Neural progenitor cell (in vitro differentiated cells): ENCODE results near the gene STK32B. TPM values are rescaled to one million over a fixed set of nuclear protein-coding genes. Genes with fewer than 3 reads are reported as not detected.

Experiments
- DNase-seq: peaks from one replicate; pipeline ENCODE4 v3.0.0-alpha.2; 2016; ENCODE audit warnings: low spot score
- H2AFZ ChIP-seq: fragments of 200-600 bp; sonication (generic); replicated peaks from 2 replicates; pipeline ENCODE4 v1.6.1; 2016; ENCODE audit warnings: antibody characterized with exemption
- H3F3A ChIP-seq: fragments of 200-600 bp; sonication (generic); 2 replicates; pipeline ENCODE4 v1.6.1; 2016; ENCODE audit warnings: antibody characterized with exemption, low read depth
- H3K27ac ChIP-seq: fragments of 200-600 bp; sonication (generic); 2 replicates; pipeline ENCODE4 v1.5.1; 2016; ENCODE audit warnings: mild to moderate bottlenecking
- H3K27me3 ChIP-seq: fragments of 200-600 bp; sonication (generic); 2 replicates; pipeline ENCODE4 v1.6.1; 2016; ENCODE audit warnings: mild to moderate bottlenecking, moderate library complexity
- H3K36me3 ChIP-seq: fragments of 200-600 bp; sonication (generic); 2 replicates; pipeline ENCODE4 v1.5.1; 2016
- H3K4me1 ChIP-seq: fragments of 200-600 bp; sonication (generic); 2 replicates; pipeline ENCODE4 v1.6.1; 2016; ENCODE audit warnings: mixed run types
- H3K4me2 ChIP-seq: fragments of 200-600 bp; sonication (generic); 2 replicates; pipeline ENCODE4 v1.6.1; 2016
- H3K4me3 ChIP-seq: fragments of 200-600 bp; sonication (generic); 2 replicates; pipeline ENCODE4 v1.5.1; 2016
- H3K79me2 ChIP-seq: fragments of 200-600 bp; sonication (generic); 2 replicates; pipeline ENCODE4 v1.6.1; 2016; ENCODE audit warnings: low read depth
- H3K9ac ChIP-seq: fragments of 200-600 bp; sonication (generic); 2 replicates; pipeline ENCODE4 v1.6.1; 2016
- H3K9me3 ChIP-seq: fragments of 200-600 bp; sonication (generic); 2 replicates; pipeline ENCODE4 v1.5.1; 2016; ENCODE audit warnings: low read depth
- H4K20me1 ChIP-seq: fragments of 200-600 bp; sonication (generic); 2 replicates; pipeline ENCODE4 v1.6.1; 2016; ENCODE audit warnings: low read depth
- H3K27ac Mint-ChIP-seq: 3 replicates; pipeline ENCODE4 v1.8.0; 2021; ENCODE audit warnings: mixed read lengths
- H3K27me3 Mint-ChIP-seq: 2 replicates; pipeline ENCODE4 v1.8.0; 2022; ENCODE audit warnings: low read depth, mild to moderate bottlenecking, inconsistent platforms, moderate library complexity, mixed read lengths; ENCODE audit not compliant: insufficient read depth
- H3K36me3 Mint-ChIP-seq: 3 replicates; pipeline ENCODE4 v1.8.0; 2021; ENCODE audit warnings: mixed read lengths
- H3K4me1 Mint-ChIP-seq: 3 replicates; pipeline ENCODE4 v1.8.0; 2021; ENCODE audit warnings: mixed read lengths
- H3K4me3 Mint-ChIP-seq: 3 replicates; pipeline ENCODE4 v1.8.0; 2021; ENCODE audit warnings: mild to moderate bottlenecking, moderate library complexity, mixed read lengths
- H3K9me3 Mint-ChIP-seq: 3 replicates; pipeline ENCODE4 v1.8.0; 2020; ENCODE audit warnings: mixed read lengths
- EZH2 ChIP-seq: fragments of 200-600 bp; sonication (generic); IDR thresholded peaks from 2 replicates; pipeline ENCODE4 v1.6.1; 2017; ENCODE audit warnings: antibody characterized with exemption, mild to moderate bottlenecking, moderate library complexity
- EZH2phosphoT487 ChIP-seq: fragments of 200-600 bp; sonication (generic); IDR thresholded peaks from 2 replicates; pipeline ENCODE4 v1.6.1; 2017; ENCODE audit warnings: antibody characterized with exemption
- total RNA-seq: library from RNA; depleted of rRNA; stranded (reverse); fragments of >200 nt; gene quantifications from 2 replicates; pipeline ENCODE4 v1.2.3, GENCODE V29; 2015; ENCODE audit warnings: low replicate concordance
- TF ChIP-seq, protein P1 (sequence below): fragments of 200-600 bp; sonication (generic); IDR thresholded peaks from 2 replicates; pipeline ENCODE4 v1.5.1; 2017; ENCODE audit warnings: antibody characterized with exemption, mild to moderate bottlenecking

Gene STK32B
- total RNA-seq, 1 donor from 2014 or later, result 2.5 TPM

GRCh38 chr4:5198656-5199541 lies 147.6 kb downstream of the STK32B start:
- Histone ChIP-seq H3K36me3 (no peaks in the 10 kb centered on the region), H3K4me1 (peaks cover 3% of the 10 kb centered on the region), H3K79me2 (no peaks in the 10 kb centered on the region), H3K4me3 (no peak overlapping the region), H3F3A (no peaks in the 10 kb centered on the region), H3K4me2 (no peak overlapping the region), H2AFZ (no peak overlapping the region), H3K9ac (no peak overlapping the region), H3K27ac (no peak overlapping the region), H3K9me3 (no peaks in the 10 kb centered on the region), H4K20me1 (no peaks in the 10 kb centered on the region), H3K27me3 (no peaks in the 10 kb centered on the region)
- peaks cover 17% of the 10 kb centered on the region for H3K4me1 Mint-ChIP-seq
- no peak overlapping the region for H3K27ac Mint-ChIP-seq
- H3K4me3 Mint-ChIP-seq, result no peak overlapping the region
- H3K9me3 Mint-ChIP-seq, result peaks cover 9% of the 10 kb centered on the region
- no peak for TF ChIP-seq EZH2phosphoT487
- no peak for TF ChIP-seq EZH2
- TF ChIP-seq, protein P1, sequence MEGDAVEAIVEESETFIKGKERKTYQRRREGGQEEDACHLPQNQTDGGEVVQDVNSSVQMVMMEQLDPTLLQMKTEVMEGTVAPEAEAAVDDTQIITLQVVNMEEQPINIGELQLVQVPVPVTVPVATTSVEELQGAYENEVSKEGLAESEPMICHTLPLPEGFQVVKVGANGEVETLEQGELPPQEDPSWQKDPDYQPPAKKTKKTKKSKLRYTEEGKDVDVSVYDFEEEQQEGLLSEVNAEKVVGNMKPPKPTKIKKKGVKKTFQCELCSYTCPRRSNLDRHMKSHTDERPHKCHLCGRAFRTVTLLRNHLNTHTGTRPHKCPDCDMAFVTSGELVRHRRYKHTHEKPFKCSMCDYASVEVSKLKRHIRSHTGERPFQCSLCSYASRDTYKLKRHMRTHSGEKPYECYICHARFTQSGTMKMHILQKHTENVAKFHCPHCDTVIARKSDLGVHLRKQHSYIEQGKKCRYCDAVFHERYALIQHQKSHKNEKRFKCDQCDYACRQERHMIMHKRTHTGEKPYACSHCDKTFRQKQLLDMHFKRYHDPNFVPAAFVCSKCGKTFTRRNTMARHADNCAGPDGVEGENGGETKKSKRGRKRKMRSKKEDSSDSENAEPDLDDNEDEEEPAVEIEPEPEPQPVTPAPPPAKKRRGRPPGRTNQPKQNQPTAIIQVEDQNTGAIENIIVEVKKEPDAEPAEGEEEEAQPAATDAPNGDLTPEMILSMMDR, result no peak
- H3K36me3 Mint-ChIP-seq, result no peaks in the 10 kb centered on the region
- peaks cover 9% of the 10 kb centered on the region for H3K27me3 Mint-ChIP-seq
- peak; percentile 20 for DNase-seq

DNA sequence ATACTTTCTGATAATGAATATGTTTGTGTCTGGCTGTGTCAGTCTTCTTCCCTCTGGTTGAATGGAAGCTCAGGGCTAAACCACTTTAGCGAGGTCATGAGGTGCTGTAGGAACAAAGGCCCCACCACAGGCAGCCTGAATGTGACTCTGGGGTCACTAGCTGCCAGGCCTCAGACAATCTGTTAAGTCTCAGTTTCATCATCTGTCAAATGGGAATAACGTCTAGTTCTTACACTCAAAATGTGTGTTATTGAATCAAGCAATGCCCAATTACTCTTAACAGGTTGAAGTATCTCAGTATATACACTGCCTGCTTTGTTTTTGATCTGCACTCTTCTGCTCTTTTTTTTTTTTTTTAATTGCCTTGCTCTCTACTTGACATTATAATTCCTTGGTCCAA lies 148.6 kb downstream of the STK32B start:
- Histone ChIP-seq H3K27ac (no peak overlapping the region), H3F3A (no peaks in the 10 kb centered on the region), H3K4me1 (peaks cover 3% of the 10 kb centered on the region), H4K20me1 (no peaks in the 10 kb centered on the region), H3K79me2 (no peaks in the 10 kb centered on the region), H3K4me3 (no peak overlapping the region), H3K36me3 (no peaks in the 10 kb centered on the region), H3K9ac (no peak overlapping the region), H3K4me2 (no peak overlapping the region), H2AFZ (no peak overlapping the region), H3K9me3 (no peaks in the 10 kb centered on the region), H3K27me3 (no peaks in the 10 kb centered on the region)
- Mint-ChIP-seq H3K27me3 (peaks cover 11% of the 10 kb centered on the region), H3K36me3 (no peaks in the 10 kb centered on the region), H3K4me1 (peaks cover 20% of the 10 kb centered on the region), H3K9me3 (peaks cover 11% of the 10 kb centered on the region), H3K4me3 (no peak overlapping the region), H3K27ac (no peak overlapping the region)
- TF ChIP-seq, protein P1, result no peak
- TF ChIP-seq EZH2, result no peak
- no peak for TF ChIP-seq EZH2phosphoT487
- peak; percentile 21 for DNase-seq

GRCh38 chr4:5200513-5200912 lies 149.2 kb downstream of the STK32B start:
- H3K79me2 ChIP-seq, result no peaks in the 10 kb centered on the region
- H3K9me3 ChIP-seq, result no peaks in the 10 kb centered on the region
- no peaks in the 10 kb centered on the region for H3K36me3 ChIP-seq
- H3K27me3 Mint-ChIP-seq, result peaks cover 11% of the 10 kb centered on the region
- no peak for TF ChIP-seq EZH2phosphoT487
- TF ChIP-seq EZH2, result no peak
- TF ChIP-seq, protein P1, result no peak
- H3K4me1 Mint-ChIP-seq, result peaks cover 24% of the 10 kb centered on the region
- no peak overlapping the region for H3K27ac ChIP-seq
- DNase-seq, result no peak
- H3K4me3 ChIP-seq, result no peak overlapping the region
- H4K20me1 ChIP-seq, result no peaks in the 10 kb centered on the region
- H3K9me3 Mint-ChIP-seq, result peaks cover 11% of the 10 kb centered on the region
- peaks cover 3% of the 10 kb centered on the region for H3K4me1 ChIP-seq
- no peaks in the 10 kb centered on the region for H3K27me3 ChIP-seq
- H3K27ac Mint-ChIP-seq, result no peak overlapping the region
- no peak overlapping the region for H3K4me2 ChIP-seq
- H3K9ac ChIP-seq, result no peak overlapping the region
- no peaks in the 10 kb centered on the region for H3K36me3 Mint-ChIP-seq
- no peaks in the 10 kb centered on the region for H3F3A ChIP-seq
- no peak overlapping the region for H2AFZ ChIP-seq
- no peak overlapping the region for H3K4me3 Mint-ChIP-seq
